ENCODE results near the gene TFIP11.
"Not testable (repeated sequence)": the region's sequence is repeated elsewhere in the genome, so short reads cannot be mapped to it uniquely, and the experiment has no call there.

TFIP11 gene

GRCh38 chr22:26541167-26541819, 29.0 kb upstream of the TFIP11 start:
- no peak for DNase-seq (ENCODE audit: low spot score)

DNA sequence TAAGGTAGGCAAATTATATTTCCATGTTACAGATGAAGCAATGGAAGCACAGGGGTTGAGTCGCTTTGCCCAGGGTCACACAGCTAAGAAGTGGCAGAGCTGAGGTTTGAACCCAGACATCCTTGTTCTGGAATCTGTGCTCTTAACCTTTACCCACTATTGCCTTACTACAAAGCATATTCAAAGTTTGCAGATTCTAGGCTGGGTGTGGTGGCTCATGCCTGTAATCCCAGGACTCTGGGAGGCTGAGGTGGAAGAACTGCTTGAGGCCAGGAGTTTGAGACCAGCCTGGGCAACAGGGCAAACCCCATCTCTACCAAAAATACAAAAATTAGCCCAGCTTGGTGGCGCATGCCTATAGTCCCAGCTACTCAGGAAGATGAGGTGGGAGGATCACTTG, 27.8 kb upstream of the TFIP11 start:
- DNase-seq (ENCODE audit: low spot score): no peak

GRCh38 chr22:26536762-26537134, 24.5 kb upstream of the TFIP11 start:
- DNase-seq (ENCODE audit: low spot score): no peak

DNA sequence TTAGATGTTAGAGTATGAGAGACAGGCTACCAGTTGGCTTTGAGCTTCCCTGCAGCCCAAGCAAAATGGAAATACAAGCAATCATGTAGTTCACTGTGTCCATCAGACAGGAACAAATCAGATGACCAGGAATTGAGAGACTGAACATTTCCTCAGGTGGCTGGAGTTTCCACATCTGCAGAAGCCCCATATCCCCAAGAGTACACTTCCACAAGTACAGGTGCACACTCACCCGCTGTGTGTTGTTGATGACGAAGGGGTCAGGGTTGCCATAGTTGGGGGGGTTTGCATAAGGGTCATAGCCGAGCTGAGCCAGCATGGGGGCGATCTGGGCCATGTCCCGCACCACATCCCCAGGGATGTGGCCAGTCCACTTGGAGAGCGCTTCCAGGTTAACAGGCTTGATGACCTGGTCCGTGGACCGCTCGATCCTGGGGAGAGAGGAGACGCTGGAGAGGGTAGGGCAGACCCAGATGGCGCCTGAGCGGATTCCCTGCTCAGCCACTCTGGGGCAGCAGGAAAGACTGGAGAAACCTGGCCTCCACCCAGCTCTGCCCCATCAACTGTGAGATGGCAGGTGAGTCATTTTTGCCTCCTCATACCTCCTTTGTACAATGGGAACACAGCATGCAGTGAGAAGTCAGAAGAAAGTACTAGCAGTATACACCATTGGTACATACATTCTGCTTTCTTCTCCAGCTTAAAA, 23.9 kb upstream of the TFIP11 start:
- no peak for DNase-seq (ENCODE audit: low spot score)

GRCh38 chr22:26535603-26535908, 23.3 kb upstream of the TFIP11 start:
- DNase-seq (ENCODE audit: low spot score): no peak

GRCh38 chr22:26534874-26535602, 22.8 kb upstream of the TFIP11 start:
- DNase-seq (ENCODE audit: low spot score): no peak

- no peak for DNase-seq (ENCODE audit: low spot score)
Observed at GRCh38 chr22:26534171-26534855, 22.0 kb upstream of the TFIP11 start.

DNA sequence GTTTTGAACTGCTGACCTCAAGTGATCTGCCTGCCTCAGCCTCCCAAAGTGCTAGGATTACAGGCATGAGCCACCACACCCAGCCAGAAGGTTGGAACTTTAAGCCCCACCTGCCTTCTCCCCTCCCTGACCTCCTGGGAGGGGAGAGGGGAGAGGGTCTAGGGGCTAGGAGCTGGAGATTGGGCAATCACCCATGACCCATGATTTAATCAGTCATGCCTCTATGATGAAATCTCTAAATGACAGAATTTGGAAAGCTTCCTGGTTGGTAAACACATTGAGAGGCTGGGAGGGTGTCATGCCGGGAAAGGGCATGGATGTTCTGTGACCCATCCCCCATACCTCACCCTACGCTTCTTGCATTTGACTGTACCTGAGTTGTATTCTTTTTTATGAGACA, 17.1 kb upstream of the TFIP11 start:
- no peak for DNase-seq (ENCODE audit: low spot score)

GRCh38 chr22:26528518-26528917, 16.2 kb upstream of the TFIP11 start:
- DNase-seq (ENCODE audit: low spot score): not testable (repeated sequence)

- DNase-seq (ENCODE audit: low spot score): no peak
Observed at GRCh38 chr22:26527574-26528465, 15.5 kb upstream of the TFIP11 start.

DNA sequence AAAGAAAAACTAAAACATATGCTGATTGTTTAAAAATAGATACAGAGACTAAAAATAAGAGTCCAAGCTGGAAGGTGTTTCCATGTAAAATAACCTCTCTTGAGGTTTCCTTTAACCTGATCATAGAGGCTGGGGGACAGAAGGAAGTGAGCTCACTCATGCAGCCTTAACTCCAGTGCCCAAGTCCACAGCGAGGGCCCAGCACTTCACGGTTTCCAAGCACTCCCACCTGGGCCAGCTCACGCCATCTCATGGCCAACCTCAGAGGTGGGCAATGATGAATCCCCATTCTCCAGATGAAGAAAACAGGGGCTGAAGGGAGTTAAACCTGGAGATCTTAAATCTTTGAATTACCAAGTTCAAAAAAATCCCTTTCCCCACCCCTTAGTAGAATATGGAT, 14.9 kb upstream of the TFIP11 start:
- no peak for DNase-seq (ENCODE audit: low spot score)

- DNase-seq (ENCODE audit: low spot score): no peak
Observed at GRCh38 chr22:26525946-26526564, 13.8 kb upstream of the TFIP11 start.

- DNase-seq (ENCODE audit: low spot score): no peak
Observed at GRCh38 chr22:26524870-26525269, 12.6 kb upstream of the TFIP11 start.

- no peak for DNase-seq (ENCODE audit: low spot score)
Observed at GRCh38 chr22:26522592-26522991, 10.3 kb upstream of the TFIP11 start.

DNA sequence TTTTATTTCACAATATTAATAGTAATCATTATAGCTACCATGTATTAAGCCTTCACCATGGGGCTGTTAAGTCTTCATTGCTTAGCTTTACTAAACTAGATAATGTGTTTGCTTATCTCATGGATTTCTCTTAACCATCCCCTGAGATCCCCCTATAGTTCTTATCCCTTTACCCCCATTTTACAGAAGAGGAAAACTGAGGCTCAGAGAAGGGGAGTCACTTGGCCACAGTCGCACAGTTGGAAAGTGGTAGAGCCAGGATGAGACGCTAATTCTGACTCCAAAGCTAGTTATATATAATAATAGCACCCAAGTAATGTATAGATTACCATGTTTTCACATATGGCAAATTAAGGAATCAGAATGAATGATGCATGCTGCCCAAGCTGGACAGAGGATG, 9.7 kb upstream of the TFIP11 start:
- no peak for DNase-seq (ENCODE audit: low spot score)

DNA sequence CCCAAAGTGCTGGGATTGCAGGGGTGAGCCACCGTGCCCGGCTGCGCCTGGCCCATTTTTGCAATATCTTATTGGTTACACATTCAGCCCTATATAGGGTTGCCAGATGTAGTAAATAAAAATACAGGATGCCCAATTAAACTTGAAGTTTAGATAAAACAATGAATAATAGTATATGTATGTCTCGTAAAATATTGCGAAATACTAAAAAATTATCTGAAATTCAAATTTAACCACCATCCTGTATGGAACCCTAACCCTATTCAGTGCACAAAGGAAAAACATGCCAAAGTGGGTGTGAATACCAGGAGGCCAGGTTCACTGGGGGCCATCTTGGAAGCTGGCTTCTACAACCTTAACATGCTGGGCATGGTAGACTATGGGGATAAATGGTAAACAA, 5.2 kb upstream of the TFIP11 start:
- no peak for DNase-seq (ENCODE audit: low spot score)

- no peak for DNase-seq (ENCODE audit: low spot score)
Observed at GRCh38 chr22:26516503-26516902, 4.2 kb upstream of the TFIP11 start.

GRCh38 chr22:26515931-26516330, 3.7 kb upstream of the TFIP11 start:
- DNase-seq (ENCODE audit: low spot score): no peak

DNA sequence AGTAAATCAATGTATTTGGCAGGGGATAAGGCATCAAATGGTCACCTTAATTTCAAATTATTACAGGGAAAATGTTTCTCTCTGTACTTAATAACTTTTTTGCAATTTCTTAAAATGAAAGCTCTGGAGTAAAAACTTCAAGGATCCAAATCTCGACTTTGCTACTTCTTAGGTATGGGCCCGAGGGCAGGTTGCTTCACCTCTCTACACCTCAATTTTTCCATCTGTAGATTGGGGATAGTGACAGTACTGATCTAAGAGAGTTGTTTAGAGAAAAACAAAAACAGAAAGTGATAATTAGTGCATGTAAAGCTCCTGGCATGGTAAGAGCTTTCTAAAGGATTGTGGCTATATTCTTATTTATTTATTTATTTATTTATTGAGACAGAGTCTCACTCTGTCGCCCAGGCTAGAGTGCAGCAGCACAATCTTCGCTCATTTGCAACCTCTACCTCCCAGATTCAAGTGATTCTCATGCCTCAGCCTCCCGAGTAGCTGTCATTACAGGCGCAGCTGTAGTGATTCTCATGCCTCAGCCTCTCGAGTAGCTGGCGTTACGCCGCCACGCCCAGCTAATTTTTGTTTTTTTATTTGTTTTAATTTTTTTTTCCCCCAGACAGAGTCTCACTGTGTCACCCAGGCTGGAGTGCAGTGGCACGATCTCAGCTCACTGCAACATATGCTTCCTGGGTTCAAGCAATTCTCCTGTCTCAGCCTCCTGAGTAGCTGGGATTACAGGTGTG, 2.3 kb upstream of the TFIP11 start:
- DNase-seq (ENCODE audit: low spot score): no peak

- DNase-seq (ENCODE audit: low spot score): no peak
Observed at GRCh38 chr22:26513838-26514237, 1.6 kb upstream of the TFIP11 start.

- no peak for DNase-seq (ENCODE audit: low spot score)
Observed at GRCh38 chr22:26508148-26508547, 4.1 kb downstream of the TFIP11 start.

All from hepatic stellate cell (primary cell).